HFFc6 (cell line): ENCODE data around the gene PAX3. TPM values are rescaled to one million over a fixed set of nuclear protein-coding genes. Genes with fewer than 3 reads are reported as not detected.

ENCODE experiments used
- DNase-seq: peaks from one replicate; pipeline ENCODE4 v3.0.0-alpha.2; 2018
- H3K27ac Mint-ChIP-seq: 2 replicates; pipeline ENCODE4 v1.8.0; 2020; ENCODE audit warnings: mild to moderate bottlenecking, mixed read lengths
- H3K27me3 Mint-ChIP-seq: 2 replicates; pipeline ENCODE4 v1.8.0; 2021; ENCODE audit warnings: mild to moderate bottlenecking, moderate library complexity, mixed read lengths; ENCODE audit not compliant: insufficient read depth
- H3K36me3 Mint-ChIP-seq: 2 replicates; pipeline ENCODE4 v1.8.0; 2021; ENCODE audit warnings: low read depth, mixed read lengths
- H3K4me1 Mint-ChIP-seq: 2 replicates; pipeline ENCODE4 v1.8.0; 2020; ENCODE audit warnings: low read depth, mixed read lengths
- H3K4me3 Mint-ChIP-seq: 2 replicates; pipeline ENCODE4 v1.8.0; 2020; ENCODE audit warnings: mild to moderate bottlenecking, moderate library complexity, mixed read lengths
- H3K9me3 Mint-ChIP-seq: 2 replicates; pipeline ENCODE4 v1.8.0; 2020; ENCODE audit warnings: mild to moderate bottlenecking, mixed read lengths
- CTCF ChIP-seq: fragments of 200-600 bp; sonication (generic); IDR thresholded peaks from 2 replicates; pipeline ENCODE4 v1.5.0; 2021; ENCODE audit warnings: antibody characterized with exemption, mild to moderate bottlenecking
- total RNA-seq, 6 experiments: library from RNA; stranded (reverse); fragmentation: NEBNext Ultra II Directional; extraction: Animal tissue kit (Norgen Biotek cat#: 25700); gene quantifications; 2 replicates in 1 of 6; 3 replicates in 5 of 6; pipeline ENCODE4 v1.2.3, GENCODE V29; 2021

Gene PAX3
- total RNA-seq, 6 experiments from 2014 or later: 13.2 to 20.7 (median 16.4) TPM

GRCh38 chr2:222249444-222249843 is 49.4 kb downstream of the PAX3 start:
- H3K36me3 Mint-ChIP-seq: no peaks in the 10 kb centered on the region
- TF ChIP-seq CTCF: no peak
- peaks cover 23% of the 10 kb centered on the region; the same call in 1 of the 2 replicates for H3K4me1 Mint-ChIP-seq
- H3K9me3 Mint-ChIP-seq: no peaks in the 10 kb centered on the region
- no peak for DNase-seq
- no peaks in the 10 kb centered on the region for H3K27me3 Mint-ChIP-seq
- H3K4me3 Mint-ChIP-seq: no peak overlapping the region
- H3K27ac Mint-ChIP-seq: no peak overlapping the region

DNA sequence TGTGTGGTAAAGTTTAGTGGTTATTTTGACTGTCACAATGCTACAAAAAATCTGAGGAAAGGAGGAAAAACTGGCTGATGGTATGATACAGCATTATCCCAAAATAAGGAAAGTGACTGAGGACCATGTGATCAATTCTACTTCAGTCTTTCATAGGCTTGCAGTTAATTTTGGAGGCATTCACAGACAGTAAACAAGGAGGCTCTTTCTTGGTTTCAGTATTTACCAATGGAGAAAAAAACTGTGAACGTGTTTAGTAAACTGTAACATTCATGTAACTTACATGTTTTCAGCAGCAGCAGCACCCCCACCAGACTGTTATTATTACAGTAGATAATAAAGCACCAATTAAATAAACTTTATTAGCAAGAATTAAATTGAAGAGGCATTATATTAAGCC is 50.0 kb downstream of the PAX3 start:
- Mint-ChIP-seq H3K27ac (no peak overlapping the region), H3K4me1 (peaks cover 23% of the 10 kb centered on the region)
- no peak for TF ChIP-seq CTCF

GRCh38 chr2:222248256-222248655 is 50.5 kb downstream of the PAX3 start:
- DNase-seq: no peak
- H3K27me3 Mint-ChIP-seq: no peaks in the 10 kb centered on the region
- TF ChIP-seq CTCF: no peak
- H3K9me3 Mint-ChIP-seq: no peaks in the 10 kb centered on the region
- peaks cover 29% of the 10 kb centered on the region for H3K4me1 Mint-ChIP-seq
- no peak overlapping the region for H3K4me3 Mint-ChIP-seq
- no peak overlapping the region for H3K27ac Mint-ChIP-seq
- H3K36me3 Mint-ChIP-seq: 0 out of 2 replicates have a peak, but pooled peaks cover 5% of the 10 kb centered on the region

More for the DNA sequence above, 50.0 kb downstream of the PAX3 start:
- Mint-ChIP-seq H3K36me3 (0 out of 2 replicates have a peak, but pooled peaks cover under 1% of the 10 kb centered on the region), H3K4me3 (no peak overlapping the region), H3K27me3 (no peaks in the 10 kb centered on the region), H3K9me3 (no peaks in the 10 kb centered on the region)
- DNase-seq: no peak

DNA sequence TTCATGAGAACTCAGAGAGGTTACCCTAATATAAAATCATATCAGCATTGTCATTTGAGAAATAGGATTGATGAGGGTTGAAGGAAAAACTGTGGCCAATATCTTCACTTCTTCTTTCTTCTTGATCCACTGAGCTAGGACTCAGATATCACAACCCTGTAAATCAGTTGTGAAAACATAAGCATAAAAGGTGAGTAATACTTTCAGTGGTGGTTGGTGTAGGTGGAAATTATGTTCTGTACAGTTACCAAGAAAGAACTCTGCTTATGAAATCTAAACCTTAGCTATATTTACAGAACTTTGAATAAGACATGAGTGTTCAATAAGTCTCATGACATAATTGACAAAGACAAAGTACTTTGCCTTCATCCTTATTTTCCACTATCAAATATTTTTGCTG is 56.3 kb downstream of the PAX3 start:
- Mint-ChIP-seq H3K4me3 (no peak overlapping the region), H3K36me3 (peaks cover 18% of the 10 kb centered on the region), H3K27me3 (no peaks in the 10 kb centered on the region), H3K9me3 (no peaks in the 10 kb centered on the region), H3K27ac (no peak overlapping the region), H3K4me1 (peaks cover 17% of the 10 kb centered on the region)
- TF ChIP-seq CTCF: no peak
- no peak for DNase-seq

DNA sequence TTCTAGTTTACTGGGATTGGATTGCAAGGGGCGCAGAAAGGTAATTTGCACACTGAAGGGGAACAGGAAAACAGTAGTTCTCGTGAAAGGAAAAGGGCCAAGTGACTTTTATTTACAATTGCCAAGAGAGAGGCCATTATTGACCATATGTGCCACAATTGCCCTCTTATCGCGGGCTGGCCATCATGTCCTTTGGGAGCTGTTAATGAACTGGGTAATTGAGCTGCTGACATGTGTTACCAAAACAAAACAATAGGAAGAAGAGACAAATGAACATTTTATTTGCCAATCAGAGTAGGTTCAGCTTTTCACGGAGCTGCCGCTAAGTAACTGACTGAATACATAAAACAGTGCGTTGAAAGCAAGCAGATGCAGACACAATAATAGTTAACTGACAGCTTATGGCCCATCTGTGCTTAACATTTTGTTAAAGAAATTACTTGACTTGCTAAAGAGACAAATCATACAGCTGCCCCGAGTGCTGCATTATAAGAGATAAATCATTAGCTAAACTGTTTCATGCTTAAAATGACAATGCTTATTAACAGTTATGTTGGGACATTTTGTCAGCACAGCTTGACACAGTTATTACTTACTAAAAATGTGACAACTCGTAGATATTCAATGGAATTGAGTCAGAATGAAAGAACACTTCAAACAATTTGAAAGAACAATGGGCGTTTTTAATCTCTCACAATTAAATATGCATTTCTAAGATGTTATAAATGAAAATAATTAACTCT is 57.5 kb downstream of the PAX3 start:
- no peak for DNase-seq
- no peak for TF ChIP-seq CTCF
- Mint-ChIP-seq H3K27ac (no peak overlapping the region), H3K9me3 (no peaks in the 10 kb centered on the region), H3K36me3 (peaks cover 18% of the 10 kb centered on the region), H3K4me3 (no peak overlapping the region), H3K4me1 (peaks cover 17% of the 10 kb centered on the region), H3K27me3 (no peaks in the 10 kb centered on the region)
